ENCODE results near the gene PXK.

DNA sequence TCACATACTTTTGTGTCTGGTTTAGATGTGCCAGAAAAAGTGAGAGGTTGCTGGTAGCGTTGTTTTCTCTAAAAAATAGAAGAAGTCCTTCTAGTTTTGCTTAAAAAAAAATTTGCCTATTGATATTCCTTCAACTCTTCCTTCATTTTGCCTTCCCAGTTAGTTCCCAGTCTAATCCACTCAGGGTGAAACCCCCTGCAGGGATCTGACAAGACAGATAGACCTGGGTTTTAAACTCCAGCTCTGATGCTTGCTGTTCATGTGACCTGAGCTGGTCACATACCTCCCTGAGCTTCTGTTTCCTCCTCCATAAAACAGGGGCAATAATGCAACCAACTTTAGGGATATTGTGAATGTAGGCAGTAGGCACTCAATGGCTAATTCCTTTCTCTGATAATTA is 140.6 kb downstream of the PXK start:
- TF ChIP-seq, protein P1, sequence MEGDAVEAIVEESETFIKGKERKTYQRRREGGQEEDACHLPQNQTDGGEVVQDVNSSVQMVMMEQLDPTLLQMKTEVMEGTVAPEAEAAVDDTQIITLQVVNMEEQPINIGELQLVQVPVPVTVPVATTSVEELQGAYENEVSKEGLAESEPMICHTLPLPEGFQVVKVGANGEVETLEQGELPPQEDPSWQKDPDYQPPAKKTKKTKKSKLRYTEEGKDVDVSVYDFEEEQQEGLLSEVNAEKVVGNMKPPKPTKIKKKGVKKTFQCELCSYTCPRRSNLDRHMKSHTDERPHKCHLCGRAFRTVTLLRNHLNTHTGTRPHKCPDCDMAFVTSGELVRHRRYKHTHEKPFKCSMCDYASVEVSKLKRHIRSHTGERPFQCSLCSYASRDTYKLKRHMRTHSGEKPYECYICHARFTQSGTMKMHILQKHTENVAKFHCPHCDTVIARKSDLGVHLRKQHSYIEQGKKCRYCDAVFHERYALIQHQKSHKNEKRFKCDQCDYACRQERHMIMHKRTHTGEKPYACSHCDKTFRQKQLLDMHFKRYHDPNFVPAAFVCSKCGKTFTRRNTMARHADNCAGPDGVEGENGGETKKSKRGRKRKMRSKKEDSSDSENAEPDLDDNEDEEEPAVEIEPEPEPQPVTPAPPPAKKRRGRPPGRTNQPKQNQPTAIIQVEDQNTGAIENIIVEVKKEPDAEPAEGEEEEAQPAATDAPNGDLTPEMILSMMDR (IDR thresholded peaks at IDR 0.05), result no peak
- no peak for TF ChIP-seq POLR2A (IDR thresholded peaks at IDR 0.05)
